Measurements from ENCODE around the gene KCTD8.

KCTD8 gene

GRCh38 chr4:44448521-44449461 lies at the start of gene KCTD8:
Gene KCTD8 (minus strand): TSS chr4:44448809.
- no peak for DNase-seq

GRCh38 chr4:44494810-44495701 lies 46.4 kb upstream of the KCTD8 start:
- DNase-seq: no peak

GRCh38 chr4:44493924-44494323 lies 45.3 kb upstream of the KCTD8 start:
- no peak for DNase-seq

GRCh38 chr4:44487341-44487740 lies 38.7 kb upstream of the KCTD8 start:
- no peak for DNase-seq

GRCh38 chr4:44479731-44480130 lies 31.1 kb upstream of the KCTD8 start:
- DNase-seq: no peak

GRCh38 chr4:44462259-44462658 lies 13.7 kb upstream of the KCTD8 start:
- DNase-seq: no peak

- no peak for DNase-seq
Measured at GRCh38 chr4:44447563-44448504, 775 bp downstream of the KCTD8 start.

GRCh38 chr4:44446801-44447562 lies 1.6 kb downstream of the KCTD8 start:
- DNase-seq: no peak

GRCh38 chr4:44446191-44446590 lies 2.4 kb downstream of the KCTD8 start:
- DNase-seq: no peak

- no peak for DNase-seq
Measured at GRCh38 chr4:44438687-44439086, 9.9 kb downstream of the KCTD8 start.

- DNase-seq: no peak
Measured at GRCh38 chr4:44434247-44434646, 14.4 kb downstream of the KCTD8 start.

GRCh38 chr4:44425614-44426208 lies 22.9 kb downstream of the KCTD8 start:
- no peak for DNase-seq

GRCh38 chr4:44422912-44423311 lies 25.7 kb downstream of the KCTD8 start:
- no peak for DNase-seq

GRCh38 chr4:44421330-44422065 lies 27.1 kb downstream of the KCTD8 start:
- DNase-seq: no peak

- DNase-seq: no peak
Measured at GRCh38 chr4:44415251-44415650, 33.4 kb downstream of the KCTD8 start.

- DNase-seq: no peak
Measured at GRCh38 chr4:44368413-44369167, 80.0 kb downstream of the KCTD8 start.

GRCh38 chr4:44354172-44354571 lies 94.4 kb downstream of the KCTD8 start:
- DNase-seq: no peak

- no peak for DNase-seq
Measured at GRCh38 chr4:44351069-44351468, 97.5 kb downstream of the KCTD8 start.

- no peak for DNase-seq
Measured at GRCh38 chr4:44342800-44343199, 105.8 kb downstream of the KCTD8 start.

GRCh38 chr4:44326741-44327140 lies 121.9 kb downstream of the KCTD8 start:
- DNase-seq: no peak
